ENCODE results near the gene ITIH3.

The ITIH3 gene

DNA sequence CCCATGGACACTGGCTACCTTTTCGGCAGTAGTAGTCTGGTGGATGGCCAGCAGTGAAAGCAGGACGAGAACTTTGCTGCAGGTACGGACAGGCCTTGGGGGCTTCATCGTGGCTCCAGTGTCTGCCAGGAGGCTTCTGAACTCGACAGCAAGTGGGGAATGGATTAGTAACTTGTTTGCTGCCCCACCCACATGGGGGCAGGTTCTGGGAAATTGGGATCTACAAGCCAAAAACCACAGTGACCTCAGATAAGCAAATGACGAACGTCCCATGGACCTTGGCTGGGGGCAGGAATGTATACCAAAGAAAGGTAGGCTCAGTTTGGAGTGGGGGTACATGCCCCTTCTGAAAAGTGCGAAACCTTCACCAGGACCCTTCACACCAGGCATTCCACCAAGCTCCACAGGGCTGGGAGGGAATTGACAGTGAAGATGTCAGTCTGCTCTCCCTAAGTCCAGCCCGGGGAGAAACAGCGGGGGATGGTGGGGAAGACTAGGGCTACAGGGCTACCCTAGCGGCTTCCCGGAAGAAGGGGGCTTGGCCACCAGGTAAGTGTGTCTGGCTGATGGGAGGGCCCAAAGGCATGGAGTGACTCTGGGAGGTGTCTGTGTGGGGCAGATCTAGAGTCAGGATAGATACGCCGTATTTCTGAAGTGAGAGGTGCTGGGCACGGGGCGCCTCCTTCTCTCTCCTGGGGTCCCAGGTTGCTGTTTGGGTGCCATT is 36.1 kb downstream of the ITIH3 start, which contains the start of gene ITIH4:
TSS of gene ITIH4 (minus strand) at position 138 of the 724 bp plus-strand sequence. CDS start at position 108, 30 bp downstream.
- Histone ChIP-seq H3K27me3 (ENCODE audit: insufficient read depth, low read length) (no peaks in the 10 kb centered on the region), H3K4me1 (ENCODE audit: insufficient read depth, low read length) (peaks cover 20% of the 10 kb centered on the region), H3K9me3 (ENCODE audit: low read length) (no peaks in the 10 kb centered on the region), H2AFZ (ENCODE audit: low read depth, low read length) (no peak within 1 kb of the TSS), H3K36me3 (ENCODE audit: insufficient read depth, low read length) (no peaks in the 10 kb centered on the region), H3K4me3 (ENCODE audit: low read length) (no peak within 1 kb of the TSS)

DNA sequence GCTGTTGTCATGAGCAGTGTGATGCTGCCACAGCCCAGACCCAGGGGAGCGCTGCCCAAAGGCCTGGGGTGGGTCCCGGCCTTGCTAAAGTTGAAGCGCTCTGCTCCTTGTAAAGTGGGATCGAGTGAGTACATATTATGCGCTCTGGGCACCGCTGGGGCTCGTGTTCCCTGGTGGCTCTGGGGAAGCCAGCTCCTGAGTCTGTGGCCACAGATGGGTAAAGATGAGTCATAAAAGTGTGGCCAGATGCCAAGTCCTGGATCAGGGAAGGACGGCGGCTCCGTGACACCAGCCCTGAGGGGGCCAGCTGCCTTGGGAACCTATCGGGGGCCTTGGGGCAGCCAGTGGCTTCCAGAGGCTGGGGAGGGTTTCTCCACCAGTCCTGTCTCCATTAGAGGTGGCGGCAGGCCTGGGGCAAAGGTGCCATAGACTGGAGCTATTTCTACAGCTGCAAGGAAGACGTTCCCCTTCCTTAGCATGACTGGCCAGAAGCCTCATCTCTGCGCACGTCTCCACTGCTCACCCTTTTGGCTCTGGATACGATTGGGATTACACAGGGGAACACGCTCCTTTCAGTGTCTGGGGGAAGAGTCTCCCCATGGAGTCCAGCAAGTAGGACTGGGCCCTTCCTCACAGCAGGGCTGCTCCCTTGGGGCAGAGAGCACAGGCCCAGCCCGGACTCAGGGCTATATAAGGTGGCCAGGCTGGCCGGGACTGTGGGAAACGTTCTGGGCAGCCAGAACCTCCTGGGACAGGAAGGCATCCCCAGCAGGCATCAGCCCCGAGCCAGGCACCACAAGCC is 37.1 kb downstream of the ITIH3 start:
- Histone ChIP-seq H3K4me3 (ENCODE audit: low read length) (no peak overlapping the region), H3K27me3 (ENCODE audit: insufficient read depth, low read length) (no peaks in the 10 kb centered on the region), H3K36me3 (ENCODE audit: insufficient read depth, low read length) (no peaks in the 10 kb centered on the region), H3K9me3 (ENCODE audit: low read length) (no peaks in the 10 kb centered on the region), H2AFZ (ENCODE audit: low read depth, low read length) (no peak overlapping the region), H3K4me1 (ENCODE audit: insufficient read depth, low read length) (peaks cover 27% of the 10 kb centered on the region)

DNA sequence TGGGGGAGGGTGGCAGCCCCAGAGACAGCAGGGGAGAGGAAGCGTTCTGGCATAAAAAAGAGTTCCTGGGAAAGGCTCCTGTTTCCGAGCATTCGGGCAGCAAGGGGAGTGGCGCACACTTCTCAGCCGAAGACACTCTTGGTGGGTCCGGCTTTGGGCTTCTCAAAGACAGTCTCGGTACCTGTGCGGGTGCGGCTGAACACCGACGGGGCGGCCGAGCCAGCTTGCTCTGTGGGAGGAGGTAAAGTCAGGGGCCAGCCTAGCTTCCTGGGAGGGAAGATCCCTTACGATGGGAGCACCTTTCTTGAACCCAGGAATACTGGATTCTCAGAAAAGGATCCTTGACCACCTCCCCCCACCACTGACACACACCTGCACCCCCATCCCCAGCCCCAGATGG is 38.6 kb downstream of the ITIH3 start:
- no peaks in the 10 kb centered on the region for H3K36me3 ChIP-seq (ENCODE audit: insufficient read depth, low read length)
- H3K4me3 ChIP-seq (ENCODE audit: low read length) = no peak overlapping the region
- no peaks in the 10 kb centered on the region for H3K27me3 ChIP-seq (ENCODE audit: insufficient read depth, low read length)
- peaks cover 27% of the 10 kb centered on the region for H3K4me1 ChIP-seq (ENCODE audit: insufficient read depth, low read length)
- no peaks in the 10 kb centered on the region for H3K9me3 ChIP-seq (ENCODE audit: low read length)
- H2AFZ ChIP-seq (ENCODE audit: low read depth, low read length) = no peak overlapping the region

DNA sequence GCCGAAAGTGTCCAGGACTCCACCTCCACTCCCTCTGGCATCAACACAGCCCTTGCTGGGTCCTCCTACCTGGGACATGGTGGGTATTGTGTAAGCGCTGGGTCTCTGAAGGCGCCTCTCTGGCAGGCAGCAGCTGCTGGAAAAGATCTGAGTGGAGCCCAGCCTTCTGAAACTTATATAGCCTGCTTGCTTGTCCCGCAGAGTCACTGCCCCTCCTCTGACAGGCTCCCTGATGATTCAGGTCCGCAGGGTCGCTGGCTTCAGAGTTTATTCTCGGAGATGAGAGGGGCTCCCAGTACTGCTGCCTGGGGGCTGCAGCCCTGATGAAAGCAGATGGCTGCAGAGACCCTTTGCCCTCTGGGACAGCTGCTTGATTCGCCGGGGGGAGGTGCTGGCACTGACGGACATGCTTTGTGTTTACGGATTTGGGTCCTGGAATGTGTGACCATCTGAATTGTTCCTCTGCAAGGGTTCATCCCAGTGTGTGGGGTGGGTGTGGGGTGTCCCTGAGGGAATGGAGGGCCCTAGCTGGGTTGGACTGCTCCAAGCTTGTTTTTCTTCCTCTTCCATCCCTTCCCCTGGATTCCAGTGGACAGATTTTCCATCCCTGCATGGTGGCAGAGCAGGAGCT is 40.4 kb downstream of the ITIH3 start, which contains the start of gene MUSTN1:
TSS of gene MUSTN1 (minus strand) at position 149 of the 631 bp plus-strand sequence. CDS start at position 78, 71 bp downstream.
- Histone ChIP-seq H3K4me1 (ENCODE audit: insufficient read depth, low read length) (peaks cover 27% of the 10 kb centered on the region), H3K27me3 (ENCODE audit: insufficient read depth, low read length) (no peaks in the 10 kb centered on the region), H2AFZ (ENCODE audit: low read depth, low read length) (no peak within 1 kb of the TSS), H3K9me3 (ENCODE audit: low read length) (no peaks in the 10 kb centered on the region), H3K36me3 (ENCODE audit: insufficient read depth, low read length) (no peaks in the 10 kb centered on the region), H3K4me3 (ENCODE audit: low read length) (peak within 1 kb of the TSS; percentile 36)

DNA sequence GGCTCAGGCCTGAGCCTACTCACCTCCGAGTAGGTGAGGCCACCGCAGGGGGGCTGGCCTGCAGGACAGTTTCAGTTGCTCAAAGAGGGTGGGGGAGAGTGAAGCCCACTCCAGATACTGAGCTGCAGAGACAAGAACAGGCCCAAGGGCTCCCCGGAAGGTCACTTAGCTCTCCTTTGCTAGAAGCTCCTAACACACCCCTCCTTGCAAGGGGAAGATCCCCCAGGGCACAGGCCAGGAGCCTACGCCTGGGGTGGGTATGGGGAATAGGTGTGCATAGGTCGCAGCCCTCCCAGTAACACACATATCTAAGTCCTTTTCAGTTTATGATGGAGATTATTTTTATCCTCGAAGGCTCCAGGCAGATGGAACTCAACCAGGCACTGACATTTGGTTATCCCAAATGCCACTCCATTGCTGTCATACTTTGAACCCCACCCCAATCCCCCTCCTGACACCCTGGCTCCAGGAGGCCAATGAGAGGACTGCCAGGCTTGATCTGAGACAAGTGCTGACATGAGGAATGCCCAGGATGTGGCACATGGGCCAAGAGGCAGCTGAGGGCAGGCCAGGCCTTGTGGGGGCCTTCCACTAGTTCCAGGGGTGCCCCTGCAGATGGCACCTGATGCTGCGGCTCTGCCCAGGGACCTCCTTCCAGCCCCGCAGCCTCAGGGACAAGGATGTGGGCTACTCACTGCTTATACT is 41.3 kb downstream of the ITIH3 start:
- Histone ChIP-seq H2AFZ (ENCODE audit: low read depth, low read length) (no peak overlapping the region), H3K27me3 (ENCODE audit: insufficient read depth, low read length) (no peaks in the 10 kb centered on the region), H3K4me1 (ENCODE audit: insufficient read depth, low read length) (peaks cover 27% of the 10 kb centered on the region), H3K4me3 (ENCODE audit: low read length) (no peak overlapping the region), H3K36me3 (ENCODE audit: insufficient read depth, low read length) (no peaks in the 10 kb centered on the region), H3K9me3 (ENCODE audit: low read length) (no peaks in the 10 kb centered on the region)

DNA sequence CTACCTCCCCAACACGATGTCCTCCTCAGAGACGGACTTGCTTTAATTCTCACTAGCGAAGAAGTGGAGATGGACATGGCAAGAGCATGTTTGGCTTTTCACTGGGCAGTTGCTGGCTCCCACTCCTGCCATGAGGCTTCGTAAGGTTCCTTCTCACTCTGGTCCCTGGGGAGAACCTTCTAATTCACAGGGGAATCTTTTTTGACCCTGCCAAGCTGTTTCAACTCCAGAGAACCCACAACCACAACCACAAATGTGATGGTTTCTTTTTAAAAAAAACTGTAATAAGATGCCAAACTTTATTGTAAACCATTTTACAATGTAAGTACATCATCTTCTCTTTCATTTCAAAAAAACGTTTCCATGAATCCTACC is 41.9 kb downstream of the ITIH3 start:
- no peak overlapping the region for H2AFZ ChIP-seq (ENCODE audit: low read depth, low read length)
- H3K4me1 ChIP-seq (ENCODE audit: insufficient read depth, low read length) = peaks cover 27% of the 10 kb centered on the region
- H3K36me3 ChIP-seq (ENCODE audit: insufficient read depth, low read length) = no peaks in the 10 kb centered on the region
- no peaks in the 10 kb centered on the region for H3K9me3 ChIP-seq (ENCODE audit: low read length)
- no peaks in the 10 kb centered on the region for H3K27me3 ChIP-seq (ENCODE audit: insufficient read depth, low read length)
- H3K4me3 ChIP-seq (ENCODE audit: low read length) = no peak overlapping the region

DNA sequence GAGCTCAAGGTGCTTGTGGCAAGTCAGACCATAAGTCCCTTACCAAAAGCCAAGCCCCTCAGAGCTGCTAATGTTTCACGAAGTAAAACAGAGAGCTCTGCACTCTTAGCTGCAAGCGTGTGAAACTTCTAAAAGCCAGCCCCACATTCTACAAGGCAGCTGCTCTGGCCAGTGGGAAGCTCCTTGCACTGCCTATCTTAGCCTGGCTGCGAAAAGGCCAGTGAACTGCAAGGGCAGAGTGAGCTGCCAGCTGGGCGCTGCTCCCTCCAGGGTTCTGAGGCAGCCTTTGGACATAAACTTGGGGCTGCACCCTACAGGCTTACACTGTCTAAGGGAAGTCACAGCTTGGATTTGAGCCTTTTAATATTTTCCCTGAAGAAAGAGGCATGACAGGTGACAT is 42.4 kb downstream of the ITIH3 start:
- Histone ChIP-seq H3K4me3 (ENCODE audit: low read length) (no peak overlapping the region), H3K27me3 (ENCODE audit: insufficient read depth, low read length) (no peaks in the 10 kb centered on the region), H3K36me3 (ENCODE audit: insufficient read depth, low read length) (no peaks in the 10 kb centered on the region), H3K9me3 (ENCODE audit: low read length) (no peaks in the 10 kb centered on the region), H2AFZ (ENCODE audit: low read depth, low read length) (no peak overlapping the region), H3K4me1 (ENCODE audit: insufficient read depth, low read length) (peaks cover 27% of the 10 kb centered on the region)

DNA sequence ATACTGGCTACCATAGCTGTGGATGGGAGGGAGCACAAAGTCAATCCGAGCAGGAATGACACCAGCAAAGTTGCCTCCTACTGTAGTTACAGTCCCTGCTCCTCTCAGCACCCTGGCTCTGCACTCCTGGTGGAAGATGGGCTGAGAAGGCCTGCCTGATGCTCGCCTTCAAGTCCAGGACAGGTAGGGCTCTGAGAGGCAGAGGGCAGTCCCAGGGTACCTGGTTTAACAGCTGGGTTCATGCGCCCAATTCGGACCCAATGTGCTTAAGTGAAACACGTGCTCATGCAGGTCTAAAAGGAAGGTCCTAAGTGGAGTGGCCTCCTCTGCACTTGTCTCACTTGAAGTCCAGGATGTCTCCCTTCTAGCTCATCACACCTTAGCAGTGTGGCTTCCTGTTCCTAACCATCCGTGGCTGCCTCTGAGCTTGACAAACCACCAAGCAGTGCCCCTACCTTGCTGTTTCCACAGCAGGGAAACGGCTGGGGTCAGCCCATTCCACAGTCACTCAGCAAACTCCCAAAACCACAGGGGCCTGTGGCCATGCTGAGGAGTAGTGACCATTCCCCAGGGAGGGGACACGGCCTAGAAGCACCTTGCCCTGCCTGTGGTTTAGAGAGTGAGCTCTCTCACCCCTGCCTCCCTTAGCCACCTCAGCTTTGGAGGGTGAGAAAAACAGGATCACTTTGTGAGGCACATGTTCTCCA is 44.1 kb downstream of the ITIH3 start:
- Histone ChIP-seq H3K4me3 (ENCODE audit: low read length) (no peak overlapping the region), H3K36me3 (ENCODE audit: insufficient read depth, low read length) (no peaks in the 10 kb centered on the region), H3K4me1 (ENCODE audit: insufficient read depth, low read length) (peaks cover 32% of the 10 kb centered on the region), H2AFZ (ENCODE audit: low read depth, low read length) (no peak overlapping the region), H3K9me3 (ENCODE audit: low read length) (no peaks in the 10 kb centered on the region), H3K27me3 (ENCODE audit: insufficient read depth, low read length) (no peaks in the 10 kb centered on the region)

DNA sequence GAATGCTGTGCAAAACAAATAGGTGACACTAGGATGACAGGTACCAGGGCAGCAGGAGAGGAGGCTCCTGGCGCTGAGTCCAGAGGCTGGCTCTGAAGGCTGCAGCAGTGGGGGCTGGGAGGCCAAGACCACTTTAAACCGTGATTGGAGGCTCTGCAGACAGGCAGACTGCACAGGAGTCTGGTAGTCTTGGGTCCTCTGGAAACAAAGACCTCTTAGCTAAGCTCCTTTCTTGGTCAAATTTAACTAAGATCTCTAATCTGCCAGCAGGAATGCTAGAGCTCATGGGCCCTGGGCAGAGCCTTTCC is 44.6 kb downstream of the ITIH3 start:
- no peaks in the 10 kb centered on the region for H3K9me3 ChIP-seq (ENCODE audit: low read length)
- no peak overlapping the region for H3K4me3 ChIP-seq (ENCODE audit: low read length)
- no peaks in the 10 kb centered on the region for H3K36me3 ChIP-seq (ENCODE audit: insufficient read depth, low read length)
- no peaks in the 10 kb centered on the region for H3K27me3 ChIP-seq (ENCODE audit: insufficient read depth, low read length)
- H3K4me1 ChIP-seq (ENCODE audit: insufficient read depth, low read length) = peaks cover 27% of the 10 kb centered on the region
- H2AFZ ChIP-seq (ENCODE audit: low read depth, low read length) = no peak overlapping the region

DNA sequence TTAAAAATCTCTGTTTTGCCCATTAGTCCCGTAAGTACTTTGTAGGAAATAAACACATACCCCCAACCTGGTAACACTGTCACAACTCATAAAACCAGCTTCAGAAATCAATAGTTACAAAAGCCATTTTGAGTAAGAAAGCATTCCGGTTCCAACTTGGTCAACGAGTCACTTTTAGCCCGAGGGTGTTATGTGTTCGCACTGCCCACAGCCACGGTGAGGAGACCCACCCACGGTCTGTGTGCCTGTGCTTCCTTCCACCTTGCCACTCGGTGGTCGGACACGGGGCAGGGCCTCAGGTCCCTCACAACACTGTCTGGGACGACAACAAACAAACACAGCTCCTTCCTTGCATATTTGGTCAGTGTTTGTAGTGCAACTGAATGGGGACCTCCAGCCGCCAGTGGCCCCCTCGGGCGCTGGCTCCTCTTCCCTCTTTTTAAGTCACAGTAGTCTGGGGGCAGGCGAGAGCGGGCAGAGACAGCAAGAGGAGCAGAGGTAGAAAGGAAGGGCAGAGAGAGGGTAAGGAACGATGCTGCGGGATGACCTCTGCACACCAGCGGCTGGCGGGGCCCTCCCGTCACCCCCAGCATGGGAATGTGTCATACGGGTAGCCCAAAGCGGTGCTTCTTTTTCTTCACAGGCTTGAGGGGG is 45.4 kb downstream of the ITIH3 start:
- H3K4me3 ChIP-seq (ENCODE audit: low read length) = no peak overlapping the region
- no peaks in the 10 kb centered on the region for H3K36me3 ChIP-seq (ENCODE audit: insufficient read depth, low read length)
- H2AFZ ChIP-seq (ENCODE audit: low read depth, low read length) = no peak overlapping the region
- H3K27me3 ChIP-seq (ENCODE audit: insufficient read depth, low read length) = no peaks in the 10 kb centered on the region
- no peaks in the 10 kb centered on the region for H3K9me3 ChIP-seq (ENCODE audit: low read length)
- H3K4me1 ChIP-seq (ENCODE audit: insufficient read depth, low read length) = peaks cover 19% of the 10 kb centered on the region

DNA sequence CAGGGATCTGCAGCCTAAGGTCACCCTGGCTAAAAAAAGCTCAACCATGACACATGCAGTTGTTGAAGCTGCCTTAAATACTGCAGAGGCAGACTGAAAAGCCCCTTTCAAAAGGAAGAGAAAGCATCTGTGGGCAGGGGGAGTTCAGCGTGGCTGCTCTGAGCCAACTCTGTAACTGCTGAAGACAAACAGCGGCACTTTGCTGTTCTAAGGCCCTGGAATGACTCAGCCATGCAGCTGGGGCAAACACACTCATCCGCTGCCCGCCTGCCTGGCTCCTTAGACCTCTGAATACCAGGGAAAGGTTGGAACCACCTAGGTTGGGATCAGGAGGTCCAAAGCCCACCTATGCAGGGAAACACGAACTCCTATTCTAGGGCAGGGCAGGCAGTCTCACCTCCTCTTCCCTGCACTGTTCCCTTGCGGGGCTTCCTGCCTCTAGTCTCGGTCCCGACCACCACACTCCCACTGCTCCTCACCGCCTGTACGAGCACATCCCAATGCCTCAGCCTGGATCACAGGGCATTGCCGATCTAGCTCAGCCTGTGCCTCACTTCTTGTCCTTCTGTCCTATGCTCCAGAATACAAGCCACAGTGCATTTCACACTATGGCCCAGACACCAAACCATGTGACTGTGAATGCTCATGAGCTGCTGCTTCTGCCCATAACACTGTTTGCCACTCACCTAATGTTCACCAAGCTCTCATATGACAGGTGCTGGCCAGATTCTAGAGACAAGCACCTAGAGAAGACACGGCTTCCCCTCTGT is 46.8 kb downstream of the ITIH3 start:
- Histone ChIP-seq H3K4me3 (ENCODE audit: low read length) (no peak overlapping the region), H3K9me3 (ENCODE audit: low read length) (no peaks in the 10 kb centered on the region), H3K36me3 (ENCODE audit: insufficient read depth, low read length) (no peaks in the 10 kb centered on the region), H2AFZ (ENCODE audit: low read depth, low read length) (no peak overlapping the region), H3K27me3 (ENCODE audit: insufficient read depth, low read length) (no peaks in the 10 kb centered on the region), H3K4me1 (ENCODE audit: insufficient read depth, low read length) (peaks cover 5% of the 10 kb centered on the region)

DNA sequence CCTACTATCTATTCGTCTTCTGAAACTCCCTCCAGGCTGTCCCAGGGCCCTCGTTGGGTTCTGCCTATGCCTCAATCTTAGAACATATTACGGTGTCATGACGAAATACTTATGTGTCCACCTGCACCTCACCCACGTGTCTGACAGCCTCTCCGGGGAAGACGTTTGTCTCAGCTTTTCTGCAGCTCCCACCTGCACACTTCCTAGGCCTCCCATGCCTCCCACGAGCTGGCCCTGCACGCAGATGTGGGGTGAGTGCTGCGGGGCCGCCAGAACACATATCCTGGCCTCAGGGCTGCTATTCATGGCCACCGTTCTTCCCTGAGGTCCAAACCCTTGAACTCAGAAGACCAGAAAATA is 47.4 kb downstream of the ITIH3 start:
- no peaks in the 10 kb centered on the region for H3K9me3 ChIP-seq (ENCODE audit: low read length)
- H3K27me3 ChIP-seq (ENCODE audit: insufficient read depth, low read length) = no peaks in the 10 kb centered on the region
- peaks cover under 1% of the 10 kb centered on the region for H3K36me3 ChIP-seq (ENCODE audit: insufficient read depth, low read length)
- H3K4me3 ChIP-seq (ENCODE audit: low read length) = no peak overlapping the region
- H3K4me1 ChIP-seq (ENCODE audit: insufficient read depth, low read length) = peaks cover 5% of the 10 kb centered on the region
- no peak overlapping the region for H2AFZ ChIP-seq (ENCODE audit: low read depth, low read length)
